Activated CD4-positive, alpha-beta T cell treated with anti-CD3 and anti-CD28 coated beads, Interleukin-2, amount 50 U/mL, for 16 hours (primary cell): ENCODE measurements around the gene FOXP1.
A peak's percentile ranks its signal among the peaks of the same experiment; 100 is the strongest.

ENCODE experiments used
- DNase-seq: peaks from one replicate; pipeline ENCODE4 v3.0.0-alpha.2; 2020

The FOXP1 gene

DNA sequence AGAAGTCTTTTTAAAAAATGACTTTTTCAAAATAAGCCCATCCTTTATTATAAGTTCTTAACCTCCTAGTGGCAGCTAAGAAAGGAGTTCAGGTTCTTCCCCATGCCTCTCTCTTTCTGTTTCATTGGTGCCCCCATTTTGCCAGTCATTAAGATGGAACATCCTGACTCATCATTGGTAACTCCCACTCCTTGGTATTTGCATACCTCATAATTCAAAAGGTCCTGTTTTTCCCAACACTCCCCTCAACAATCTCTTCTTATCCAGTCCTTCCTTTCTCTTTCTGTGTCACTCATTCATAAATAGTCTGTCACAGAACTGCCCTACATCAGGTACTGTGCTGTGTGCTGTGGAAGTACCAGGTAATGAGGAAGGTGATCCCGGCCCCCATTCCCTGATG is 394.0 kb downstream of the FOXP1 start:
- DNase-seq: no peak

GRCh38 chr3:71187715-71188114 is 395.8 kb downstream of the FOXP1 start:
- no peak for DNase-seq

GRCh38 chr3:71186801-71187200 is 396.7 kb downstream of the FOXP1 start:
- no peak for DNase-seq

- peak; percentile 12 for DNase-seq
Observed at GRCh38 chr3:71185733-71186455, 397.6 kb downstream of the FOXP1 start.

DNA sequence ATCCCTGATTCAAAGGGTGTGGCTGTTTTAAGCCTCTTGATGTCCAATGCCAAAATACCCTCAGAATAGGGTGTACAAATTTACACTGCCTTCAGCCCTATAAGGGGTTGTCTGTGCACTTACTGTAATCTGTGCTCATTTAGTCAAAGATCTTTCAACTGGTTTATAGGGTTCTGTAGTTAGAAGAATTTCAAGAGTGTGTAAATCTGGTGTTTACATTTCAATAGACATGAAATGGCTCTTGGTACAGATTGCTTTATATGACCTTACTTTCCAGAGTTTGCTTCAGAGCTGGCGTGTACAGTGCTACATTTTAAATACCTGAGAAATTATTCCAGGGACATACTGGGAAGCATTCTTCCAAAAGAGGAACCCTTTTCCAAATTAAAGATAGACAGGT is 399.3 kb downstream of the FOXP1 start:
- DNase-seq: no peak

GRCh38 chr3:71183549-71183948 is 400.0 kb downstream of the FOXP1 start:
- DNase-seq: no peak

DNA sequence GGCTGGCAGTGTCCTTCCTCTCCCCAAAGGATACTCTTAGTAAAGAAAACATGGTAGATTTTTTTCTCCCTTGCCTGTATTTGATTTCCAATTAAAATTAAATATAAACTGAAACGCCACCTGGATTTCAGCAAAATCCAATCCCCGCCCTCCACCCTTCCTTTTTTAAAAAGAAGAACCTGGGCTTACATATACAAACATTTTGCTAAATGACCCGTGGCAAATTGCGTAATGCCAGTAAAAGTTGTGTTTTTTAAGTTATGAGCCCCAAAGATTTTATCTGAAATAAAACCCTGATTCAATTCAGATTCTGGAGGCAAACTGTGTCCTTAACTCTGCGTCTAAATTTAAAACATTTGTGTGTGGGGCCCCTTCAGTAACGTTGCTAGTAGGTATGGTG is 403.0 kb downstream of the FOXP1 start:
- DNase-seq: no peak

GRCh38 chr3:71177375-71177774 is 406.2 kb downstream of the FOXP1 start:
- no peak for DNase-seq

DNA sequence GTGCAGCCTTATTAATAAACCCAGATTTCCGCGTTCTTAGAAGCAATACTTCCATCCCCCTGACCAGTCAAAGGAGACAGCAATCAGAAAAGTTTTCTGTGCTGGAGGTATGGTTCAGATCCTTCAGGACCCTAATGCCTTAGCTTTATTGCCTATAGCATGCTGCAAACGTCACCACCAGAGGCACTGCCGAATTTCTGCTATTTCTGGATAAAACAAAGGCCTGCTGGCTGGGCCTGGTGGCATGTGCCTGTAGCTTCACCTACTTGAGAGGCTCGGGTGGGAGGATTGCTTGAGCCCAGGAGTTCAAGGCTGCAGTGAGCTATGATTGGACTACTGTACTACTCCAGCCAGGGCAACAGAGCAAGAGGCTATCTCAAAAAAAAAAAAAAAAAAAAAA is 407.2 kb downstream of the FOXP1 start:
- DNase-seq: no peak

DNA sequence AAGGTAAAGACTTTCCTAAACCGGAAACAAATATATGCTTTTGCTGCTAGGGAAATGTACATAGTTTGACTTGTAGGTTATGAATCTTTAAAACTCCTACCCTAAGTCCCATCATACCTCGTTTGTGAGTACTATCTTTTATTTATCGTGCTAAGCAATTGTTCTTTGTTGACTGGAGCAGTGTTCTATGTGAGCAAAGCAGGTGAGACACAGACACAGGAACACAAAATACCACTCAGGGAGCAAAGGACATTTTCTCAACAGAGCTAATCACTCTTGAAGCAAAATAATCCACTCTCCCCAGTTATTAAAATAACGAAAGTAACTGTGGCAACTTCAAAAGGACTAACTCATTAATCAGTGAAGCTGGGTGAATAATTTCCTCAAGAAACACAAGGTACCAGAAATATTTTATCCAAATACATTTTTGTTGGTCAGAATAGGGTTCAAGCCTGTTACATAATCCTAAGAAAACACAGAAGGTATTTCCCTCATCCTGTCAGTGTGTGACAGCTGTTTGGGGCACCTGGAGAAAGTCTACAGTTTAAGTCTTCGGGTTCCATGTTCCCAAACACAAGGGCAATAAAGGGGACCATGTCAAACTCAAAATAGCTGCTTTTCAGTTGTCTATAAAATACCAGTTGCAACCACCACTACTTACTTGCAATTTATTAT is 407.7 kb downstream of the FOXP1 start:
- no peak for DNase-seq

GRCh38 chr3:71172951-71173350 is 410.6 kb downstream of the FOXP1 start:
- no peak for DNase-seq

- no peak for DNase-seq
Observed at GRCh38 chr3:71172189-71172588, 411.3 kb downstream of the FOXP1 start.

DNA sequence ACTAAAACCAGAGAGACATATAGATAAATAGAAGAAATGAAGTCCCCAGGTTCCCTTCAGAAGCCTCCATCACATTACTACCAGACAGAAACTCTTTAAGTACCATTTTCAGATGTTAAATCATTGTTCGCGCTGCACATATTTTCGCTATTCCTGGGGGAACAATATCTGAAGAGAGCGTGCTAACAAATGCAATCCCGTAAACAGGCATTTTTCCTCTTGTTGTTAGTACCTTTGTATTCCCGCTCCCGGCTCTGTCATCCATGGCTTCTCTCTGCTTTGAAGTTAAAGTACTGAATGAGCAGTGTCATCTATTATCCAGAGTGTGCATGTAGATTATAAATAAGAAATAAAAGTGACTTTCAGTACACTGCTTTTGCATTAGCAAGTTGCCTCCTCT is 412.3 kb downstream of the FOXP1 start:
- no peak for DNase-seq

GRCh38 chr3:71168880-71169411 is 414.6 kb downstream of the FOXP1 start:
- DNase-seq: no peak

DNA sequence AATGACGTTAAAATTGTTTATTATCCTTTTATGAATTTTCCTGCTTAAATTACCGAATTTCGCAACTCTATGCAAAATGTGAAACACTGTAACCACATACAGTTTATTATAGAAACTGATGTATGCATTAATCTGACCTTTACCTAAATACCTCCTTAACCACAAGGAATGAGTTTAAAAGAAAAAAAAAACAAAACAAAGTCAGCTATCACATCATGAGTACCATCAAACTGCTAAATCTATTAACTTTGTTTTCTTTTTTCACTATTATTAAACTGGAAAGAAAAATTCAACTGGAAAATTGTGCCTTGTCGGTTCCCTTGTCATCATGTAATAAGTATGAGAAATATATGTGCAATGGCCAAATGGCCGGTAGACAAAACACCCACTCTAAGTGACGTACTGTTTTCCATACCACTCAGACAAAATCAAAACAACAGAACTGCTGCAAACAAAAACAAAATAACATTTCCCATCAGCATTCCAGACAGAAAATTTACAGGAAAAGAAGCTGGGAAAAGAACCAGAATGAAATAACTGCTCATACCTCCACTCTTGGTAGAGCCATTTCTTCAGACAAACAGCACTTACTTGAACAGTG is 415.3 kb downstream of the FOXP1 start:
- DNase-seq: no peak

DNA sequence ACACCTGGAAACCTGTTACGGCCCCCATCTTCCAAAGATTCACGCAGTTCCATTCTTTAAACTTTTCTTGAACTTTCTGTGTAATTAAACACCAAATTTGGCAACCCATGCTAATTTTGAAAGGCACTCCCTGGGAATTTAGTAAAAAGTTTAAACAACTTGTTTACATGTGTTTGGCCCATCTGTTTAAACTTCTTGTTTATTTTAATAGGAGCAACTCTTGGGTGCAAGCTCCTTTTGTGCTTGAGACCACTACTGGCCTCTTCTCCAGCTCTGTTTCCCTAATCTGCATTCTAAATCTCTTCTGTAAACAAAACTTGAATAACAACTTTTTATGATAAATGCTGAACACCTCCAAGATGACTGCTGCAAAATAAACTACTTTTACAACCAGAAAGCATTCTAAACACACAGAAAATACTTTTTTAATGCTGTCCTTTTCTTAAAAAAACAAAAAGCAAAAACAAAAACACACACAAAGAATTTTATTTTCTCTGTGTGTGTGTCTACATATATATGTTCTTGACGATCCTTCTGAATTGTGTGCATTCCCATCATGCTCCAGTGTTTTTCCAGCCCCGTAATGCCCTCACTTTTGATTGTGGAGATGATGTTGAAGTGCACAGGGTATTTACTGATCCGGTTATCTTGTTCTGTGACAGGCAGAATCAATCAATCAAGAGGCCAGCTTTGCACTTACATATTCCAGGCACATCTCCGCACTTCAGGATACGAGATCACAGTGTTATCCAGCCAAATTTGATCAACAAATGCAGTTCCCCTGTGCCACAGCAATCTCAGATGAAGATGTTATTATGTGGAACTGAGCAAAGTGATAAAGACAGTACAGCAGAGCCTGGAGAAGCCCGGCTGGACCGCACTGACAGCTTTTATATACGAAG is 416.9 kb downstream of the FOXP1 start:
- DNase-seq: no peak

- no peak for DNase-seq
Observed at GRCh38 chr3:71164881-71165280, 418.6 kb downstream of the FOXP1 start.

GRCh38 chr3:71163198-71163918 is 420.2 kb downstream of the FOXP1 start:
- no peak for DNase-seq

DNA sequence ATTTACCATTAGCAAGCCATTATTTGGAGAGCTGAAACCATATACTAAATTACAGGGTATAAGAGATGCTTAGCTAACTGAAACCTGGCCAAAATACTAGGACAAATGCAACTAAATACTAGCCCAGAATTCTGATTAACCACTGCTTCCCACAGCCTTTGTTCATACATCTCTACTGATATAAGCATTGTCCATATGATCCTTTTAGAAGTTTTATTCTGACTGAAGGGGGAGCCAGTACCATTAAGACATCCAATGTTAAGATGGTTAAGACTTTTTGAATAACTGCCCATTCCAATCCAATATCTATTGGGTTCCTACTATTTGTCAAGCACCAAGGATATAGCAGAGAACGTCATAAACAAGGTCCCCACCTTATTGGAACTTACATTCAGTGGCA is 421.3 kb downstream of the FOXP1 start:
- DNase-seq: no peak

GRCh38 chr3:71160785-71161546 is 422.6 kb downstream of the FOXP1 start:
- no peak for DNase-seq

DNA sequence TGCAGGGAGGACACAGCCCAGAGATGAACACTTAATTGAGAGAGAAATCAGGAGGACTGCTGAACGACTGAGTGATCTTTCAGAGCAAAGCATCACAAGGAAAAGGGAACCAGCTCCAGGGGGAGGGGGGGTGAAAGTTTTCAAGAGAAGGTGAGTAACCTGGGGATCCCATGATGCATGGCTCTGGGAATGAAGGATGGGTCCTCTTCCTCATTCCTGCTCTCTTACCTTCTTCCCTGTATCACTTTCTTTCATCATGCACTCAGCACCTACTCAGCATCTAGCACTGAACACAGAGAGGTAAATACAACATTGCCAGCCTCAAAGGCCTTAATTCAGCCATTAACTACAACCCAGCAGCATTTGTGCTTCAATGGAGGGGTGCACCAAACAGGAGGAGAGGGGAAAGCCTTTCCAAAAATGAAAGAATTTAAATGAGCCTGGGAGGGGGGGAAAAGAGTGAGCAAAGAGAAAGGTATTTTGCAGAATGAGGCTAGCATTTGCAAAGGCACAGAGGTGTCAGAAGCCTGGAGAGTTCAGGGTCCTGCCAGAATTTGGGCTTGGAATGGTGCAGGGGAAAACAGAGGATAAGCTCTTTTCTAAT is 427.4 kb downstream of the FOXP1 start:
- no peak for DNase-seq
